Measurements from ENCODE around the gene FER. TPM values are rescaled to one million over a fixed set of nuclear protein-coding genes. Genes with fewer than 3 reads are reported as not detected.

The FER gene
- polyA plus RNA-seq, 1 of the 3 experiments (the other 2 are of a cell fraction): 1.8 TPM

- H3K79me2 ChIP-seq (ENCODE audit: insufficient read depth): no peaks in the 10 kb centered on the region
- CTCF ChIA-PET: no interaction called here
- no peak overlapping the region for H3K4me3 ChIP-seq (ENCODE audit: low read depth in 2 of 2, low read length in 1 of 2)
- H3K9me2 ChIP-seq: no peaks in the 10 kb centered on the region
- 81% methylated on average over 3 of the region's 3 CpGs for WGBS (ENCODE audit: low lambda C conversion rate)
- H2AFZ ChIP-seq (ENCODE audit: low read depth): no peak overlapping the region
- no peak for TF ChIP-seq TEAD4 (IDR thresholded peaks at IDR 0.05; ENCODE audit: borderline replicate concordance, insufficient read depth)
- TF ChIP-seq ELF1 (IDR thresholded peaks at IDR 0.05): no peak
- TF ChIP-seq CHD2 (IDR thresholded peaks at IDR 0.05; ENCODE audit: low read length, partially characterized antibody): no peak
- TF ChIP-seq POLR2AphosphoS5 (IDR thresholded peaks at IDR 0.05; ENCODE audit: low read depth, low read length): no peak
- no peak for TF ChIP-seq GABPA (IDR thresholded peaks at IDR 0.05; ENCODE audit: low read depth)
- TF ChIP-seq TCF12 (IDR thresholded peaks at IDR 0.05): no peak
- no peak for TF ChIP-seq USF2 (IDR thresholded peaks at IDR 0.05; ENCODE audit: borderline replicate concordance, low read depth, low read length)
- no peak for TF ChIP-seq JUND (IDR thresholded peaks at IDR 0.05)
- no peak for TF ChIP-seq GATA2 (CRISPR knock-in tag; IDR thresholded peaks at IDR 0.05)
- no peak for TF ChIP-seq SIN3A (IDR thresholded peaks at IDR 0.05; ENCODE audit: borderline replicate concordance, low read depth, low read length)
- no peak for TF ChIP-seq EZH2phosphoT487 (IDR thresholded peaks at IDR 0.05; ENCODE audit: borderline replicate concordance, low read depth)
- no peak for TF ChIP-seq TAF1 (IDR thresholded peaks at IDR 0.05; ENCODE audit: borderline replicate concordance, low read depth, low read length)
- TF ChIP-seq EP300 (IDR thresholded peaks at IDR 0.05; ENCODE audit: borderline replicate concordance in 1 of 2, low read depth in 1 of 2, low read length in 1 of 2): no peak
- TF ChIP-seq CTCF (IDR thresholded peaks at IDR 0.05): no peak
- no peak for TF ChIP-seq FOXJ3 (CRISPR knock-in tag; IDR thresholded peaks at IDR 0.05)
- no peak for TF ChIP-seq MAX (IDR thresholded peaks at IDR 0.05; ENCODE audit: low read depth)
- no peak for TF ChIP-seq NRF1 (IDR thresholded peaks at IDR 0.05; ENCODE audit: low read depth, low read length)
- no peak overlapping the region for H3K4me2 ChIP-seq
- peaks cover 0 to 9% of the 10 kb centered on the region in 2 experiments; a peak in 1 of 4 replicates for H3K4me1 ChIP-seq (ENCODE audit: control insufficient read depth in 1 of 2, insufficient read depth in 2 of 2, low read depth in 1 of 2, low read length in 1 of 2)
- H3K36me3 ChIP-seq (replicated peaks in 1 of 2; ENCODE audit: control insufficient read depth in 1 of 2, insufficient read depth in 2 of 2, low read length in 1 of 2): peaks cover 6 to 11% of the 10 kb centered on the region in 2 experiments
- H3K9ac ChIP-seq: no peak overlapping the region
- H3K27me3 ChIP-seq (ENCODE audit: insufficient read depth): no peaks in the 10 kb centered on the region
- peaks cover 5% of the 10 kb centered on the region for H3F3A ChIP-seq (replicated peaks; ENCODE audit: insufficient read depth)
- H3K9me3 ChIP-seq: no peaks in the 10 kb centered on the region
- H3K27ac ChIP-seq (ENCODE audit: low read depth in 2 of 2, low read length in 1 of 2): no peak overlapping the region
- DNase-seq: no peak
- H4K20me1 ChIP-seq (ENCODE audit: insufficient read depth): no peaks in the 10 kb centered on the region
- POLR2A ChIA-PET: no interaction called here
These were observed 439.1 kb downstream of the FER start for GRCh38 chr5:109186759-109187158.

GRCh38 chr5:109191153-109191558, 443.5 kb downstream of the FER start:
- Histone ChIP-seq H3K4me3 (ENCODE audit: low read depth in 2 of 2, low read length in 1 of 2) (no peak overlapping the region), H3K27me3 (ENCODE audit: insufficient read depth) (no peaks in the 10 kb centered on the region), H3F3A (replicated peaks; ENCODE audit: insufficient read depth) (peaks cover 5% of the 10 kb centered on the region), H4K20me1 (ENCODE audit: insufficient read depth) (no peaks in the 10 kb centered on the region), H3K4me2 (no peak overlapping the region), H3K79me2 (ENCODE audit: insufficient read depth) (no peaks in the 10 kb centered on the region), H3K9me3 (no peaks in the 10 kb centered on the region), H3K4me1 (ENCODE audit: control insufficient read depth in 1 of 2, insufficient read depth in 2 of 2, low read depth in 1 of 2, low read length in 1 of 2) (peaks cover 0 to 9% of the 10 kb centered on the region in 2 experiments; a peak in 1 of 4 replicates), H3K9me2 (no peaks in the 10 kb centered on the region), H3K36me3 (replicated peaks in 1 of 2; ENCODE audit: control insufficient read depth in 1 of 2, insufficient read depth in 2 of 2, low read length in 1 of 2) (peaks cover 5 to 6% of the 10 kb centered on the region in 2 experiments), H3K9ac (no peak overlapping the region), H3K27ac (ENCODE audit: low read depth in 2 of 2, low read length in 1 of 2) (no peak overlapping the region), H2AFZ (ENCODE audit: low read depth) (no peak overlapping the region)
- ChIA-PET CTCF (no interaction called here), POLR2A (no interaction called here)
- DNase-seq: no peak
- WGBS (ENCODE audit: low lambda C conversion rate): 68% methylated on average over 2 of the region's 2 CpGs
- TF ChIP-seq CTCF (IDR thresholded peaks at IDR 0.05) (no peak), CHD2 (IDR thresholded peaks at IDR 0.05; ENCODE audit: low read length, partially characterized antibody) (no peak), USF1 (IDR thresholded peaks at IDR 0.05; ENCODE audit: borderline replicate concordance, low read depth) (no peak), RXRA (IDR thresholded peaks at IDR 0.05; ENCODE audit: borderline replicate concordance, low read depth) (no peak), NRF1 (IDR thresholded peaks at IDR 0.05; ENCODE audit: low read depth, low read length) (no peak), SIN3A (IDR thresholded peaks at IDR 0.05; ENCODE audit: borderline replicate concordance, low read depth, low read length) (no peak), SMC3 (IDR thresholded peaks at IDR 0.05; ENCODE audit: low read depth, low read length) (no peak), POLR2AphosphoS5 (IDR thresholded peaks at IDR 0.05; ENCODE audit: low read depth, low read length) (no peak), FOSL2 (IDR thresholded peaks at IDR 0.05; ENCODE audit: borderline replicate concordance, low read depth) (no peak), RAD21 (IDR thresholded peaks at IDR 0.05; ENCODE audit: low read length) (no peak), MAX (IDR thresholded peaks at IDR 0.05; ENCODE audit: low read depth) (no peak), FOXJ3 (CRISPR knock-in tag; IDR thresholded peaks at IDR 0.05) (no peak), TCF12 (IDR thresholded peaks at IDR 0.05) (no peak)
